Measurements from ENCODE around the gene SRI. TPM values are rescaled to one million over a fixed set of nuclear protein-coding genes. Genes with fewer than 3 reads are reported as not detected.

Gene SRI
- total and polyA plus RNA-seq, 4 donors: 20.4 to 70.0 (median 39.6) TPM

GRCh38 chr7:88200789-88201188 is 19.0 kb downstream of the SRI start:
- no peak for DNase-seq (ENCODE audit: low spot score)

More at GRCh38 chr7:88200789-88201188, 19.0 kb downstream of the SRI start:
- no peak overlapping the region for H3K9ac ChIP-seq (ENCODE audit: low read depth in 1 of 2, low read length in 2 of 2)
- no peaks in the 10 kb centered on the region for H3K9me3 ChIP-seq (ENCODE audit: control insufficient read depth in 4 of 4, low read length in 3 of 4)
- TF ChIP-seq HNF4G (IDR thresholded peaks at IDR 0.05) (no peak), REST (IDR thresholded peaks at IDR 0.05) (no peak), YY1 (IDR thresholded peaks at IDR 0.05) (no peak), JUND (IDR thresholded peaks at IDR 0.05) (no peak), CTCF (IDR thresholded peaks at IDR 0.05; ENCODE audit: low read depth, low read length, missing input control) (no peak), HNF4A (conservative IDR thresholded peaks at IDR 0.05) (no peak), NR2F2 (IDR thresholded peaks at IDR 0.05) (no peak), RXRA (IDR thresholded peaks at IDR 0.05) (no peak), SP1 (IDR thresholded peaks at IDR 0.05) (no peak), FOXA1 (IDR thresholded peaks at IDR 0.05) (no peak), EGR1 (IDR thresholded peaks at IDR 0.05; ENCODE audit: low read depth in 2 of 2) (no peak), TAF1 (conservative IDR thresholded peaks at IDR 0.05) (no peak), ZBTB33 (IDR thresholded peaks at IDR 0.05) (no peak)
- H3K27me3 ChIP-seq (ENCODE audit: control insufficient read depth in 4 of 4, insufficient read depth in 4 of 4, low read length in 3 of 4): no peaks in the 10 kb centered on the region
- no peak overlapping the region for H3K4me3 ChIP-seq (ENCODE audit: low read depth in 1 of 3, low read length in 3 of 3)
- peaks cover 1 to 19% (median 14%) of the 10 kb centered on the region in 4 donors for H3K36me3 ChIP-seq (ENCODE audit: control insufficient read depth in 4 of 4, insufficient read depth in 3 of 4, low read depth in 1 of 4, low read length in 3 of 4)
- WGBS: 80% methylated on average over 4 of the region's 4 CpGs
- H3K4me1 ChIP-seq (ENCODE audit: control insufficient read depth in 4 of 4, insufficient read depth in 4 of 4, low read length in 3 of 4): no peaks in the 10 kb centered on the region
- H3K27ac ChIP-seq (ENCODE audit: low read depth in 1 of 2, low read length in 2 of 2): no peak overlapping the region
